HT1080 (cell line): ENCODE measurements around the gene RPE. TPM values are rescaled to one million over a fixed set of nuclear protein-coding genes. Genes with fewer than 3 reads are reported as not detected.

Experiments
- DNase-seq: peaks from one replicate; pipeline ENCODE4 v3.0.0-alpha.2; 2015; ENCODE audit warnings: low read depth
- total RNA-seq: library from RNA; depleted of rRNA; stranded (reverse); fragments of >200 nt; shearing (Covaris generic); gene quantifications from 2 replicates; pipeline ENCODE4 v1.2.3, GENCODE V29; 2014

RPE gene
- total RNA-seq, 1 experiment from 2014 or later, result 103 TPM

DNA sequence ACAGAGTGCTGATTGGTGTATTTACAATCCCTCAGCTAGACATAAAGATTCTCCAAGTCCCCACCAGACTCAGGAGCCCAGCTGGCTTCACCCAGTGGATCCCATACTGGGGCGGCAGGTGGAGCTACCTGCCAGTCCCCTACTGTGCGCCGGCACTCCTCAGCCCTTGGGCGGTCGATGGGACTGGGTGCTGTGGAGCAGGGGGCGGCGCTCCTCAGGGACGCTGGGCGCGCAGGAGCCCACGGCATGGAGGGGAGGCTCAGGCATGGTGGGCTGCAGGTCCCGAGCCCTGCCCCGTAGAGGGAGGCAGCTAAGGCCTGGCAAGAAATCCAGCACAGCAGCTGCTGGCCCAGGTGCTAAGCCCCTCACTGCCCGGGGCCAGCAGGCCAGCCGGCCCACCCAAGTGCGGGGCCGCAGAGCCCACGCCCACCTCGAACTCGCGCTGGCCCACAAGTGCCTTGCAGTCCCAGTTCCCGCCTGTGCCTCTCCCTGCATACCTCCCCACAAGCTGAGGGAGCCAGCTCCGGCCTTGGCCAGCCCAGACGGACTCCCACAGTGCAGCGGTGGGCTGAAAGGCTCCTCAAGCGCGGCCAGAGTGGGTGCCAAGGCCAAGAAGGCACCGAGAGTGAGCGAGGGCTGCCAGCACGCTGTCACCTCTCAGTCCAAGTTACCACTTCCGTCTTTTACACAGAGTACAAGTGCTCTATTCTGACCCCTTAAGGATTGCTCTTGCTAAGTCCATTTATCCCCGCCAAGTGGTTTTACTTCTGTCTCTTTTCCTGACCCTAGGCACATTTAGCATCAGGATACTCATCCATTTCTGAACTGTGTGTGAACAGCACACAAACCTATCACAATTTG lies 1.7 kb upstream of the RPE start:
- DNase-seq, result no peak

- DNase-seq, result no peak
Measured at GRCh38 chr2:210003359-210003758, 921 bp downstream of the RPE start.

DNA sequence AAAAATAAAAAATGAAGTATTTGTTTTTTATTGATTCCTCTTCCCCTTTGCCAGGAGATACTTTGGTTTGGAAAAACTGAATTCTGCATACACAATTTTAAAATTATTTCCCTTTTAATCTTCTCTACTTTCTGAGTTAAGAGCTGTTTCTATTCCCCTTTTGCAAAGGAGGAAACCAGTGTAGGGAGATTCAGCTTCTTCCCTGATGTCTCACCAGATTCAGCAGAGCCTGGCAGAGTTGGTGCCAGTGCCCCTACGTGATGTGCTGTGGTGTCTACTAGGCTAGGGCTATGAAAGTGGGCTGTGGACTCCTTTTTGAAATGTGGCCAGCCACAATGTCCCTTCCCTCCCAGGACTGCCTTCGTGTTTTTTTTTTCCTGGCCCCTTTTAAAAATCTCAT lies 2.4 kb downstream of the RPE start:
- DNase-seq, result no peak

DNA sequence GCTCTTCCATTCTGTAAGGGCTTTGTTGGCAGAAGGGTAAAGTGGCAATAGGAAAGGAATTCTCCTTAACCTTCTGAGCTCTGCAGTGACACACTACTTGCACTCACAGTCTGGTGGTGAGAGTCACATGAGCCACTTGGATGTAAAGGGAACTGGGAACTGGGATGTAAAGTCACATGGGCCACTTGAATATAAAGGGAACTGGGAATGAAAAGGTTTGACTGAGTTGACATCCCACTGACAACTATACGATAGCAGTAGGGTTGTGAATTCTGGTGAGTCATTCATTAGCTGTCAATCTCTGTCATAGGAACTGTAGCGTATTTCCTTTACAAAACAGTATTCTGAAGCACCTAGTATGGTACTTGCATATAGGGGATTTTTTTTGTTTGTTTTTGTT lies 5.5 kb downstream of the RPE start:
- DNase-seq, result no peak

DNA sequence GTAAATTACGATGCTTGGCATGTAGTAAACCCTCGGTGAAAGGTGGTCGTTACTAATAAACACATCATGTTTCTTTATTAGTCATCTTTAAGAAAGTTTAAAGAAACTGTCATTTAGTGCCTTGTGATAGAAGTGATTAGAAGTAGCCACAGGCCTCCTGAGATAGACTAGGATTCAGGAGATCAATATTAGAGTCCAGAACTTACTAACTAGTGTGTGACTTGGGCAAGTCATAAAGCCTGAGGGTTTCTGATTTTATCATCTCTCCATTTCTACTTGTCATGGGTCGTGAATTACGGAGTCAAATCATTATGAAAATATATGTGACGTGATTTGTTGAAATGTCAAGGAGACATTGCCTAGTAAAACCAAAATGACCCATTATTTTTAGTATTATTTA lies 6.7 kb downstream of the RPE start:
- no peak for DNase-seq

DNA sequence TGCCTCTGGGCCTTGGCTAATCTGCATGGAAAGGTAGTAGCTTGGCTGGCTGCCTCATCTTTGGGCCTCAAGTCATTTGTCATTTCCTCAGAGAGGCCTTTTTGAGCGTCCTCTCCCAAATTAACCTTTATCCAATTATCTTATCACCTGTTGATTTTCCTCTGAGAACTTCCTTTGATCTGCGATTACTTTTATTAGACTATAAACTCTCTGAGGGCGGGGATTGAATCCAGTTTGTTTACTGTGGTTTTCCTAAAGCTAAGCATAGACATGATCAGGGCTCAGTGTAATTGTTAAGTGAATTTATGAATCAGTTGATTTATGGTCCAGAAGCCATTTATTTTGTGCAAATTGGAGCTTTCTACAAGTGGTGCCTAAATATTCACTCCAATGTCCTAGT lies 7.5 kb downstream of the RPE start:
- no peak for DNase-seq

DNA sequence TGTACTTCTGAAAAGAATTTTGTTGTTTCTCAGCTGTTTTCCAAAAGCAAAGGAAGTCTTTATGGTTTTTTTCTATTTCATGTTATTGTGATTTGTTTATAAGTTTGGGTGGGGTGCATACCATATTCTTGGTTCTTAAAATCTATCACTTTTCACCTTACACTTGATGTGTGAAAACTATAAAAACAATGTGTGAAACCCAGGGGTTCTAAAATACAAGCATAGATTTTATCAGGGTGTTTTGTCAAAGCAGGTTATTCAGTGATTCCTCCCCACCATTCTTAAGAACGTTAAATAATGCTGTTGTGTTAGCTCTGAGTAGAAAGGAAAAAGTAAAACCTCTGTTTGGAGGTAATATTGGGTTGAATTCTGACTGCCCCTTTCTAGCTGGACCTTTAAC lies 17.7 kb downstream of the RPE start:
- no peak for DNase-seq

GRCh38 chr2:210022824-210023223 lies 20.4 kb downstream of the RPE start:
- no peak for DNase-seq

- no peak for DNase-seq
Measured at GRCh38 chr2:210027608-210028007, 25.2 kb downstream of the RPE start.

- no peak for DNase-seq
Measured at GRCh38 chr2:210028178-210028577, 25.7 kb downstream of the RPE start.

DNA sequence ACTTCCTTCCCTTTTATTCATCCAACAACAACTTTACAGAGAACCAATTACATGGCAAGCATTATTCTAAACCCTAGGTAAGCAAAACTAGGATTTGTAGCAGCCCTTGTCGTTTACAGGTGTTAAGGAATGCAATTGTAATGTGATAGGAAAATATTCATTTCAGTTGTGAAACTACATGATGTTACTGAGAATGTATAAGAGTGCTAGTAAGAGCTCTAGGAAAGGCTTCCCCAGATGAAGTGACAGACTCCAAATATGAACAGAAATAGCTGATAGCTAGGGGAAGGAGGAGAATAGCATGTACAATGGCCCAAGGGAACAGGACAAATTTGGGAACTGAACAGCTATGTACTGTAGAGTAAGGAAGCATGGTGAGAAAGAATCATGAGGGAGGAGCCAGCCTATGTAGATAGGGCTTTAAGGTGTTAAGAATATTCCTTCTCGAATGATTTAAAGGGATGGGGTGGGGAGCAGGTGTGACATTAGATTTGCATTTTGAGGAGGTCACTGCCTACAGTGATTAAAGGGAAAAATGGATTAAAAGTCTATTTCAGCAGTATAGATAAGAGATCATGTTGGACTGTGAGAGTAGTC lies 31.7 kb downstream of the RPE start:
- no peak for DNase-seq

GRCh38 chr2:210035679-210036078 lies 33.2 kb downstream of the RPE start:
- no peak for DNase-seq

GRCh38 chr2:210038078-210038477 lies 35.6 kb downstream of the RPE start:
- no peak for DNase-seq

GRCh38 chr2:210046851-210047500 lies 44.5 kb downstream of the RPE start:
- no peak for DNase-seq

DNA sequence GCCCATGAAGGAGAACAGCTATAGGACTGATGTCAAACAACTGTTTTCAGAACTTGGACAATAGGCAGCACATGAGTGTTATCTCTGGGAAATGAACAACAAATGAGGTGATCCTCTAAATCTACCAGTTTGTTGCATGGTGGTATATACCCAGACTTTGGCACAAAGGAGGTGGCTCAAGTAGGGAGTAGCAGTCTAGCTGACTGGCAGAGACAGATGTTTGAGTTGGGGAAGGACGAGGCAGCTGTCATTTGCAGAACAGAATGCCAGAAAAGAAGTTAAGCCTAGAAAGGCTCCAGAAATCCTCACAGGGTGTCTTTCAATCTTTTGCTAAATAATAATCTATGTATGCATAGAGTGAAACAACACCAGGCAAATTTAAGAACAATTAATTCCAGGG lies 47.4 kb downstream of the RPE start:
- no peak for DNase-seq

DNA sequence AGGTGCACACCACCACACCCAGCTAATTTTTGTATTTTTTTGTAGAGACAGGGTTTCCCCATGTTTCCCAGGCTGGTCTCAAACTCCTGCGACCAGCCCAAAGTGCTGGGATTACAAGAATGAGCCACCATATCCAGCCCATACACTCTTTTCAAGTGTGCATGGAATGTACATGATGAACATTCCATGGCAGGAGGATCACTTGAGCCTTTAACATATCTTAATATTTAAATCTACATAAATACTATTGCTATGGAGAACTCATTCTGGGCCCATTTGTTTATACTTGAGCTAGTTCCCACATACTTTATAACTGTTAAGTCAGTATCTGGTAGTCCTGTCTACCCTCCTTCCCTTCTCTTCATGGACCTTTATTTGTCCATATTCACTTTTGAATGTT lies 48.4 kb downstream of the RPE start:
- no peak for DNase-seq

DNA sequence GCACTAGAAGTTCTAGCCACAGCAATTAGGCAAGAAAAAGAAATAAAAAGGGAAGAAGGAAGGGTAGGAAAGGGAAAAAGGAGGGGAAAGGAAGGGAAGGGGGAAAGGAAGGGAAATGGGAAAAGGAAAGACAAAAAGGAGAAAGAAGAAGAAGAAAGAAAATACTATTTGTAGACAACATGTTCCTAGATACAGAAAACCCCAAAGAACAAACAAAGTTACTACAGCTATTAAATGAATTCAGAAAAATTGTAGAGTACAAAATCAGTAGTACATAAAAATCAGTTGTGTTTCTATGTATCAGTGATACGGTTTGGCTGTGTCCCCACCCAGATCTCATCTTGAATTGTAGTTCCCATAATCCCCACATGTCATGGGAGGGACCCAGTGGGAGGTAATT lies 52.3 kb downstream of the RPE start:
- DNase-seq, result no peak

DNA sequence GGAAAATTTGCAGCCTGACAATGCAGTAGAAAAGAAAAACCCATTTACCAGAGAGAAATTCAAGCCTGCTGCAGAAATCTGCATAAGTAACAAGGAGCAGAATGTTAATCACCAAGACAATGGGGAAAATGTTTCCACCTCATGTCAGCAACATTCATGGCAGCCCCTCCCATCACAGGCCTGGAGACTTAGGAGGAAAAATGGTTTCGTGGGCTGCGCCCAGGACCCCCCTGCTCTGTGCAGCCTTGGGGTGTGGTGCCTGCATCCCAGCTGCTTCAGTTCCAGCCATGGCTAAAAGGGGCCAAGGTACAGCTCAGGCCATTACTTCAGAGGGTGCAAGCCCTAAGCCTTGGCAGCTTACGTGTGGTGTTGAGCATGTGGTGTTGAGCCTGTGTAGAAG lies 53.4 kb downstream of the RPE start:
- no peak for DNase-seq

GRCh38 chr2:210063306-210063705 lies 60.9 kb downstream of the RPE start:
- DNase-seq, result no peak
